HEK293T (cell line): ENCODE measurements around the gene LCK.

Experiments
- ARNT ChIP-seq: fragments of 450-650 bp; IDR thresholded peaks from 2 replicates; pipeline ENCODE4 v1.6.1; 2017; ENCODE audit warnings: mild to moderate bottlenecking
- SP1 ChIP-seq: fragments of 450-650 bp; IDR thresholded peaks from 2 replicates; pipeline ENCODE4 v1.6.1; 2017
- SUZ12 ChIP-seq: fragments of 450-650 bp; IDR thresholded peaks from 2 replicates; pipeline ENCODE4 v1.6.1; 2016; ENCODE audit warnings: mild to moderate bottlenecking

GRCh38 chr1:32330558-32331151 is 79.6 kb downstream of the LCK start:
- TF ChIP-seq ARNT (no peak), SP1 (no peak), SUZ12 (no peak)
